ENCODE data around the gene ABAT.
A peak's percentile ranks its signal among the peaks of the same experiment; 100 is the strongest.

ABAT gene

GRCh38 chr16:8674413-8675022 is at the start of gene ABAT:
Gene ABAT, plus strand, starts transcription at chr16:8674617. Its CDS starts 61,123 bp downstream, at chr16:8735740.
- peak; percentile 37 to 42 for DNase-seq

GRCh38 chr16:8625491-8626087 is 48.8 kb upstream of the ABAT start:
- DNase-seq: no peak

GRCh38 chr16:8626946-8627345 is 47.5 kb upstream of the ABAT start:
- DNase-seq: no peak

DNA sequence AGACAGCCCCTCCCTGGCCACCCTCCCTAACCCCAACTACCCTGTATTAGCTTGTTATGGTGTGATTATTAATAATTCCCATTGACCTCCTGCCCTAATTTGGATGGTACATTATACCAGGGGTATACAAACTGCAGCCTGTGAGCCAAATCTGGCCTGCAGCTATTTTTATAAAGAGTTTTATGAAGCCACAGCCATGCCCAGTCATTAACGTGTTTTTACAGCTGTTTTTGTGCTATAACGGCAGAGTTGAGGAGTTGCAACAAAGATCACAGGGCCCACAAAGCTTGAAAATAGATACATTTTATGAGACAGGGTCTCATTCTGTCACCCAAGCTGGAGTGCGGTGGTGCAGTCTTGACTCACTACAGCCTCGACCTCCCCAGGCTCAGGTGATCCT is 47.0 kb upstream of the ABAT start:
- no peak for DNase-seq

DNA sequence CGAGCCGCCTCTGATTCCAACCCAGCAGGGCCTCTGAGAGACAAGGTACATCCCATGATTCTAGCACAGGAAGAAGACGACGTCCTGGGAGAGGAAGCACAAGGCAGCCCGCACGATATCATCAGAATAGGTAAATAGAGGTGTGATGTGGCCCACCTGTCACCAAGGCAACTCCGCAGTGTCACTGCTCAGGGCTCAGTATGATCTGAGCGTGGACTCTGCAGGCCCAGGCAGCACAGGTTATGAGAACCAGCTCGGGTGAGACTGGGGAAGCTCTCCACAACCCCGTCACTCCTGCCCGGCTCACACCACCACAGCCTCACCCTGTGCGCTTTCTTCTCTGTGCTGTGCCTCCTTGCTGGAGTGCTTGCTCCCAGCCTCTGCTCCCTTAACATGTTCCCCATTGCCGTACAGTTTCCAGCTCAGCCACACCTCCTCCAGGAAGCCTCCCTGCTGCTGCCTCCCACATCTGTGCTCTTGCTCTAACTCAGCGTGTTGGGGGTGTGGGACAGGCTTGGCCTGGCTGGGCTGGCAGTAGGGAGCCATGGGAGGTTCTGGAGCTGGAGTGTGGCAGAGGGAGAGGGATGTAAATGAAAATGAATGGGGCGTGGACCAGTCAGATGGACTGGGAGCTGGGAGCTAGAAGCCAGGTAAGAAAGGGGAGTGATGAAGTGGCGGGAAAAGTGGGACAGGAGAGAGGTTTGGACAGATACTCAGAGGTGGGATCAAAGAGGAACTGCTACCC is 45.3 kb upstream of the ABAT start:
- DNase-seq: no peak

DNA sequence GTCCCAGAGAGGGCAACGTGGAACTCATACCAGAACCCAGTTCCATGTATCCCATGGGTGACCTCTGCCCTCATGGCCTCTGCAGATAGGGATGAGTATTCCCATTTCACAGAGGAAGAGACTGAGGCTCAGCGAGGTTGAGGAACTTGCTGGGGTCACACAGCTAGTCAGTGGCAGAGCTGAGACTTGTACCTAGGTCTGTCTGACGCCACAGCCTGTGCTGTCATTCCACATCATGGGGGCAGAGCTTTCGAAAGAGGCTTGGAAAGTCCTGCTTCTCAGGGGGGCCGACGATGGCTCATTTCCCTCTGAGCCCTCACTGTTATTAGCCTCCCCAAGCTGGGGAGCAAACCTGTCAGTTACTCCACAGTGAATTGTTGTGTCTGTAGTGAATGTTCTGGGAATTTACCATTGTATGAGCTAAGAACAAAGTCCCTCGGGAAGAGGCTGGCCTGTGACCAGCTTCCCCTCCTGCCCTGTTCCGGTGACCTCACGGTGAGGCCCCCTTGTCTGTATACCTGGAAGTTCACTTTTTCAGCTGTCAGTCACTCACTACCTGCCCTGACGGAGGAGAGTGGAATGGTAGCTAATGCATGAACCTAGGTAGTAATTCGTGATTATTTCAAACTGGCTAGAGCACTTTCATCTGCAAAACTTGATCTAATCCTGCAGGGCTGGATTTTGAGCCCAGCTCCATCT is 44.0 kb upstream of the ABAT start:
- no peak for DNase-seq

DNA sequence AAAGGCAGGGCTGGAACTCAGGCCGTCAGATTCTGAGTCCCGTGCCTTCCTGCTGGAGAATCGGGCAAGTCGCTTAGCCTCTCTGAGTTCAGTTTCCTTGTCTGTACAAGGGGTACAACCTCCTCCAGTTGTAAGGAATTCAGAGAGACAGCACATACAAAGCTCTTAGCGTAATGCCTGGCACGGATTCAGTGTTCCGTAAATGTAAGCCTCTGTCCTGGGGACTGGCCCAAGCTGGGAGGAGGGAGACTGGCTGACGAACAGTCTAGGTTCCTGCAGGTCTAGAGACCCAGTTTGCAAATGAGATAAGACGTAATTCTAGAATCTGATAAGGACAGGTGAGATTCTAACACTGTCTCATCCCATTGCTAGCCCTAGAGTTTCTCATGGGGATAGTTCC is 43.0 kb upstream of the ABAT start:
- no peak for DNase-seq

GRCh38 chr16:8631818-8632465 is 42.5 kb upstream of the ABAT start:
- DNase-seq: no peak

GRCh38 chr16:8632675-8633182 is 41.7 kb upstream of the ABAT start:
- no peak for DNase-seq

- DNase-seq: no peak
Observed at GRCh38 chr16:8634991-8635736, 39.3 kb upstream of the ABAT start.

GRCh38 chr16:8639694-8640093 is 34.7 kb upstream of the ABAT start:
- DNase-seq: no peak

GRCh38 chr16:8641671-8642070 is 32.7 kb upstream of the ABAT start:
- no peak for DNase-seq

GRCh38 chr16:8642146-8642545 is 32.3 kb upstream of the ABAT start:
- DNase-seq: no peak

- no peak for DNase-seq
Observed at GRCh38 chr16:8644211-8645140, 29.9 kb upstream of the ABAT start.

GRCh38 chr16:8645141-8645521 is 29.3 kb upstream of the ABAT start:
- no peak for DNase-seq

- DNase-seq: no peak
Observed at GRCh38 chr16:8645831-8646230, 28.6 kb upstream of the ABAT start.

- no peak for DNase-seq
Observed at GRCh38 chr16:8646326-8647053, 27.9 kb upstream of the ABAT start.

DNA sequence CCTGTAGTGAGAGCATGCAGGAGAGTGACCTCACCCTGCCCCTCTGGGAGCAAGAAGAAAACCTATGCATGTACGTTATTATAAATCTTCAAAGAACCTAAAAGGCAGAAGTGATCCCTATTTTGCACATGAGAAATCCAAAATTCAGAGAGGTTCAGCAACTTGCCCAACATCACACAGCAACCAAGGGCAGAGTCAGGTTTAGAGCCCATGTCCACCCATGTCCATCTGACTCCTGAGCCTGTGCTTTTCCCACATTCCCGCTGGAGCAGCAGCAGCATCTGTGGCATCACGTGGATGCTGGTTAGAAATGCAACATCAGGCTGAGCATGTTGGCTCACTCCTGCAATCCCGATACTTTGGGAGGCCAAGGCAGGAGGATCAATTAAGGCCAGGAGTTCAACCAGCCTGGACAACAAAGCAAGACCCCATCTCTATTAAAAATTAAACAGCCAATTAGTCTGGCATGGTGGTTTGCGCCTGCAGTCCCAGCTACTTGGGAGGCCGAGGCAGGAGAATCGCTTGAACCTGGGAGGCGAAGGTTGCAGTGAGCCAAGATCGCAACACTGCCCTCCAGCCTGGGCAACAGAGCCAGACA is 26.6 kb upstream of the ABAT start:
- DNase-seq: no peak

- DNase-seq: no peak
Observed at GRCh38 chr16:8648877-8649276, 25.5 kb upstream of the ABAT start.

Measured in SW 1271 (cell line).